HG03064 (cell line): ENCODE results near the gene MYO5C.

Source experiments
- ATAC-seq: cut with Tn5 transposase; IDR thresholded peaks from one replicate; pipeline ENCODE4 v1.9.1; 2021; ENCODE audit warnings: low read depth; ENCODE audit not compliant: unreplicated experiment

MYO5C gene

GRCh38 chr15:52154896-52155865, 140.4 kb downstream of the MYO5C start:
- ATAC-seq: no peak

- no peak for ATAC-seq
These were observed 141.4 kb downstream of the MYO5C start for GRCh38 chr15:52153900-52154895.

DNA sequence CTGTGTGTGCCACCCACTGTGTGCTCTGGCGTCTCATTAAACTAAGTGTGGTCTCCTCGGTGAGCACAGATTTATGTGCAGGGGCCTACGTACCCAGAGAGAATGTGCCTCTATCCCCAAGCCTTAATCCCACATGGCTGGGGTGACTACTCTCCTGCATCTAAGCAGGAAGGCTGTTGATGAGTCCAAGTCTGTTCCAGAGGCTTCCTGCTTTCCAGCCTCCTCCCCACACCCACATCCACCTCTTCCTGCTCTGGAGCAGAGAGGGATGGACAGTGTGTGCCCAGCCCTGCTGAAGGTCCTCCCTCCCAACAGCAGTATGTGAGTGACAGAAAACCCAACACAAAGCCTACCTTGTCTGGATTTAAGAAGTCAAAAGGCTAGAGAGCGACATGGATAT, 144.3 kb downstream of the MYO5C start:
- no peak for ATAC-seq

- no peak for ATAC-seq
These were observed 144.7 kb downstream of the MYO5C start for GRCh38 chr15:52150871-52151270.

GRCh38 chr15:52150043-52150825, 145.4 kb downstream of the MYO5C start:
- no peak for ATAC-seq

DNA sequence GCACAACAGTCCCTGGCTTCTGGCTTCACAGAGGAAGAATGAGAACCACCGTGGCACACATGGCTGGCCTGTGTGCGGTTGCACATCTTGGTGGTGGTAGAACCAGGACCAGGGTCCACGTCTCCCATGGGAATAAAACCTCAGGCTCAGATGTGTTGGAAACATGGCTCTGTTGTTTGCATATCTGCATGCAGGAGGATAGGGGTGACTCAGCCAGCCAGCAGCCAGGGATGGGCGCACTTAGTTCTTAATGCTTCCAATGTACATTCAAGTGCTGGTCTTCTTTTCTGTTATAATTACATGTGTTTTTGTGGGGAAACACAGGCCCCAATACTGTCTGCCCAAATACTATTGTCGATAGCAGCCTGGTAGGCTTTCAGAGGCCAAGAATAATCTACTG, 147.2 kb downstream of the MYO5C start:
- no peak for ATAC-seq

- ATAC-seq: no peak
These were observed 148.8 kb downstream of the MYO5C start for GRCh38 chr15:52146776-52147175.

DNA sequence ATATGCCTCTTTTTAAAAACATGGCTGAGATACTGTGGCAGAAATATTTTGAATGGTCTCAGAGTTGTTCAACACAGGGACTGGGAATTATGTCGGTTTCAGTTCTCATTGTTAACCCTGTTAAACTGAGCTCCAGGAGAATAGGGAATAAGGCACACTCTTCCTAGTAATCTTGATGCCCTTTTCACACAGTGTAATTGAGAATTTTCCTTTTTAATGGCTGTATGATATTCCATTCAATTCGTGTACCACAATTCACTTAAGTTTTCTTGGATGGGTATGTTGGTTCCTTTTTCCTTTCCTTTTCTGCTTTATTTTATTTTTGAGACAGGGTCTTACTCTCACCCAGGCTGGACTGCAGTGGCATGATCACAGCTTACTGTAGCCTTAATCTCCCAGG, 149.3 kb downstream of the MYO5C start:
- ATAC-seq: no peak

- no peak for ATAC-seq
These were observed 150.9 kb downstream of the MYO5C start for GRCh38 chr15:52144656-52145178.

DNA sequence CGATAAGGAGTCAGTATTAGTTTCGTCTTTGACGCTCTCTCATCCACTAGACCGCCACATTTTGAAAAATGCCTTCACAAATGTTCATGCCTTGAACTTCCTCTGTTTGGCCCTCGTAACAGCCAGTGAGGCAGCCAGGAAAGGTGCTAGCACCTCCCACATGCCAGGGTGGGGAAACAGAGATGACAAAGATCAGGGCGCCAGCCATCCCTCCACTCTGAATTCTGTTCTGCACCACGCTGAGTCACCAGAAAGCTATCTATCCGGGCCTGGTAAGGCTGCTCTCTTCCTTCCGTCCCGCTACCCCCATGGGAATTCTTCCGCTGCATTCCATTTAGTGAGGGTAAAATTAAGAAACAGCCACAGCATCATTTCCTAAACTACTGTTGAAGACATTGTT, 151.7 kb downstream of the MYO5C start:
- no peak for ATAC-seq
